Tibial nerve (tissue), 3 donors: ENCODE results near the gene RPTOR.

Experiments
- POLR2A ChIP-seq, 2 donors: fragments of 450-650 bp; IDR thresholded peaks; one replicate each; pipeline ENCODE4 v1.6.1; 2017; ENCODE audit warnings: antibody characterized with exemption in 2 of 2, mild to moderate bottlenecking in 2 of 2, moderate library complexity in 2 of 2
- TF ChIP-seq, protein P1 (sequence below), 5 experiments: fragments of 200-600 bp in 3 of 5; fragments of 450-650 bp in 2 of 5; sonication (generic) in 3 of 5; IDR thresholded peaks; one replicate each; pipeline ENCODE4 v1.5.1; 2016 to 2019; ENCODE audit warnings: antibody characterized with exemption in 5 of 5, mild to moderate bottlenecking in 3 of 5, moderate library complexity in 2 of 5

DNA sequence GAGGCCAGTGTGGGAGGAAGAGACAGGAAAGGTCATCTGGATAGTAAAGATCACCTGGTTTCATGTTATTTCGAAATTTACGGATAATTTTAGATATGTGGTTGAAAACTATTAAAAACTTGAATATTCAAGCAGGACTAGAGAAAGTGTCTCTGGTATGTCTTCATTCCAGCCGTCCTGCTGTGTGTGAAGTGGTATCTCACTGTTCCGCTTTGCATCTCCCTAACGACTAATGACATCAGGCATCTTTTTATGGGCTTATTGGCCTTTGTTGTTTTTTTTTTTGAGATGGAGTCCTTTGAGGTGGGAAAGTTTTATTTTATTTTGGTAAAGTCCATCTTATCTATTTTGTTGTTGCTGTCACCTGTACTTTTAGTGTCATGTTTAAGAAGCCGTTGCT, 232.6 kb downstream of the RPTOR start:
- TF ChIP-seq, protein P1, sequence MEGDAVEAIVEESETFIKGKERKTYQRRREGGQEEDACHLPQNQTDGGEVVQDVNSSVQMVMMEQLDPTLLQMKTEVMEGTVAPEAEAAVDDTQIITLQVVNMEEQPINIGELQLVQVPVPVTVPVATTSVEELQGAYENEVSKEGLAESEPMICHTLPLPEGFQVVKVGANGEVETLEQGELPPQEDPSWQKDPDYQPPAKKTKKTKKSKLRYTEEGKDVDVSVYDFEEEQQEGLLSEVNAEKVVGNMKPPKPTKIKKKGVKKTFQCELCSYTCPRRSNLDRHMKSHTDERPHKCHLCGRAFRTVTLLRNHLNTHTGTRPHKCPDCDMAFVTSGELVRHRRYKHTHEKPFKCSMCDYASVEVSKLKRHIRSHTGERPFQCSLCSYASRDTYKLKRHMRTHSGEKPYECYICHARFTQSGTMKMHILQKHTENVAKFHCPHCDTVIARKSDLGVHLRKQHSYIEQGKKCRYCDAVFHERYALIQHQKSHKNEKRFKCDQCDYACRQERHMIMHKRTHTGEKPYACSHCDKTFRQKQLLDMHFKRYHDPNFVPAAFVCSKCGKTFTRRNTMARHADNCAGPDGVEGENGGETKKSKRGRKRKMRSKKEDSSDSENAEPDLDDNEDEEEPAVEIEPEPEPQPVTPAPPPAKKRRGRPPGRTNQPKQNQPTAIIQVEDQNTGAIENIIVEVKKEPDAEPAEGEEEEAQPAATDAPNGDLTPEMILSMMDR (IDR thresholded peaks at IDR 0.05) = no peak
- TF ChIP-seq POLR2A (IDR thresholded peaks at IDR 0.05) = no peak
